Left lobe of liver (tissue), 2 donors: ENCODE data around the gene IL13. TPM values are rescaled to one million over a fixed set of nuclear protein-coding genes. Genes with fewer than 3 reads are reported as not detected.
"Not testable (repeated sequence)": the region's sequence is repeated elsewhere in the genome, so short reads cannot be mapped to it uniquely, and the experiment has no call there.

Experiments used
- ATAC-seq: fragments of 200-7000 bp; cut with Tn5 transposase; one replicate; pipeline ENCODE4 v1.9.1; 2020; ENCODE audit warnings: mild to moderate bottlenecking, moderate library complexity
- DNase-seq: peaks from one replicate; pipeline ENCODE4 v3.0.0-alpha.2; 2020; ENCODE audit warnings: low spot score
- total RNA-seq: library from RNA; stranded (reverse); gene quantifications from one replicate; pipeline ENCODE4 v1.2.1, GENCODE V29; 2021
- donor health status: DM: no; HTN: no; CAD: no; lungs with moderate emphysema.
- donor health status: DM: no; HTN: yes; CAD: no.

The IL13 gene
- total RNA-seq, 1 donor from 2014 or later, result not detected

DNA sequence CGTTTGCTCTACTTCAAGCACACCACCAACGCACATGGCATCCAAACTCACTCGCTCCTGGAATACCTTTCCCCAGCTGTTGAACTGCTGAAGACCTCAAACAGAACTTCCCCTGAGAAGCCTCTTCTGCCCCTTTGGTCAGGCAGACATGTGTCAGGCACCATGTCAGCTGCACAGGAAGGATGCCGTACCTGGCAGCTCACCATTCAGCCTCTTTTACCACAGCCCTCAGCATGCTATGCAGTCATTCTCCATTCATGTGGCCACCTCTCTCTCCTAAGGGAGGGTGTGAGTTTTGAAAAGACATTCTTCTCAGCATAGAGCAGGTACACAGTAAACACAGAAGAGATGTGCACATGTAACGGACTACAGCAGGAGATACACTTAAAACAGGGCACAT lies 30.0 kb downstream of the IL13 start:
- ATAC-seq, result no peak
- no peak for DNase-seq

DNA sequence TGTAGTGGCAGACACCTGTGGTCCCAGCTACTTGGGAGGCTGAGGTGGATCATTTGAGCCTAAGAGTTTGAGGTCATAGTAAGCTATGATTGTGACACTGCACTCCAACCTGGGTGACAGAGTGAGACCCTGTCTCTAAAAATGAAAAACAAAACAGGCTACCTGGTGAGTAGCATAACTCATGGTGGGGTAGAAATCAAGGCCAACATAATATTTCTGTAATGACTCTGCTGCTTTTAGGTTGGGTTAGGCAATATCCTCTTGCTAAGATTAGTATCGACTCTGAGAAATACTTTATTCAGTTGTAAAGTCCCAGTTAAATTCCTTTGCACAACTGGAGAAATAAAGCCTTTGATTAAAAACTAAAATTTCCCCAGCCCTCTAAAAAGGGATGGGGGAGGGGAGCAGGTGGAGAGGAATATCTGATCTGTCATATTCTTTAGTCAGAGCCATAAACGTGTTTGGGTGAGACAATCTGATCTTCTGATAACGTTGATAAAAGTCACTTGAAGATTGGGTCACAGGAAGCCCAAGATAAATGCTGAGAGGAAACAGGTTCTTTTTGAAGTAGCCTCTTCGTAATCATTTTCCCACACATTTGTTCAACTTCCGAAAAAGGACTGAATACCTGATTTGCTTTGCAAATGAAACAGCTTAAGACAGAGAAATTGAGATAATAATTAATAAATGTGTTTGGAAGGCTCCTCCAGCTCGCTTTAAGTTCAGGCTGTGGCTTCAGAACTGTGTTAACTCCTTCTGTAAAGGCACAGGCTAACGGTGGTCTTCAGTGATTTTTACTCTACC lies 30.8 kb downstream of the IL13 start:
- ATAC-seq, result no peak
- DNase-seq, result no peak

DNA sequence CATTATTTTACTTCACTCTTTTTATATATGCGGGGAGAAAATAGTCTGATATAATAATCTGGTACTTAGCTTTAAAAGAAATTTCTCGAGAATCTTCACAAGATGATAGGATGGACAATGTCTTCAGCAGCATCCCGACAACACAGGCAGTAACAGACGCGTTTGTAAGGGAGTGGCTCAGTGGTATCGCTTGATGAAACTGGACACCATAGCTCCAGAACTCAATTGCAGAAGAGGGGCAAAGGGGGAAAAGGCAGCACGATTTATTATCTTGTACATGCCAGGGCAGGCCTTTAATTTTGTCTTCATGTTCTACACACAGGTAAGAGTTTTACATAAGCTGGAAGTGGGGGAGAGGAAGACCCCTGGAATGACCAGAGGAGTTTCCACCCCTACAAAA lies 31.5 kb downstream of the IL13 start:
- DNase-seq (no peak), ATAC-seq (no peak)

DNA sequence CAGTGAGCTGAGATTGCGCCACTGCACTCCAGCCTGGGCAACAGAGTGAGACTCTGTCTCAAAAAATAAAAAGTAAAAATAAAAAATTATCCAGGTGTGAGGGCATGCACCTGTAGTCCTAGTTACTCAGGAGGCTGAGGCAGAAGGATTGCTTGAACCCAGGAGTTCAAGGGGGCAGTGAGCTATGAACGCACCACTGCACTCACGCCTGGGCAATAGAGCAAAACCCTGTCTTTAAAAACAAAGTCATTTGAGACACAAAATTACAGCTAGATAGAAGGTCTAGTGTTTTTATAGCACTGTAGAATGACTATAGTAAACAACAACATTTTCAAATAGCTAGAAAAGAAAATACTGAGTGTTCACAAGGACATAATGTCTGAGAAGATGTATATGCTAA lies 32.2 kb downstream of the IL13 start:
- DNase-seq (no peak), ATAC-seq (no peak)

DNA sequence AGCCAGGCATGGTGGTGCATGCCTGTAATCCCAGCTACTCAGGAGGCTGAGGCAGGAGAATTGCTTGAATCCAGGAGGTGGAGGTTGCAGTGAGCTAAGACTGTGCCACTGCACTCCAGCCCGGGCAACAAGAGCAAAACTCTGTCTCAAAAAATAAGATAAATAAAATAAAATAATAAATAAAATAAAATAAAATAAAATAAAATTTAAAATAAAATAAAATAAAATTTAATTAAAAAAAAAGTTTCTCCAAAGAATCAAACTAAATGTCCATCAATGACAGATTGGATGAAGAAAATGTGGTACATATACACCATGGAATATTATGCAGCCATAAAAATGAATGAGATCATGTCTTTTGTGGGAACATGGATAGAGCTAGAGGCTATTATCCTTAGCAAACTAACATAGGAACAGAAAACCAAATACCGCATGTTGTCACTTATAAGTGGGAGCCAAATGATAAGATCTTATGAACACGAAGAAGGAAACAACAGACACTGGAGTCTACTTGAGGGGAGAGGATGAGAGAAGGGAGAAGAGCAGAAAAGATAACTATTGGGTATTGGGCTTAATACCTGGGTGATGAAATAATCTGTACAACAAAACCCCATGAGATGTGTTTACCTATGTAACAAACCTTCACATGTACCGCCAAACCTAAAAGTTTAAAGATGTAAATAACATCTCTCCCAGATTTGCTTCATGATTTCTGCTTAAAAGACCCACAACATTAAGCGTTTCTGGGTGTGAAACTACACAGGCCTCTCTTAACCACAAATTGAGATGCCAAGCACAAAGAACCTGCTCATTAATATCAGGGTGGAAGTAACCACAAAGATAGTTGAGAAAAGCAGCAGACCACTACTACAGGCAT lies 34.0 kb downstream of the IL13 start:
- DNase-seq, ATAC-seq: not testable (repeated sequence)

DNA sequence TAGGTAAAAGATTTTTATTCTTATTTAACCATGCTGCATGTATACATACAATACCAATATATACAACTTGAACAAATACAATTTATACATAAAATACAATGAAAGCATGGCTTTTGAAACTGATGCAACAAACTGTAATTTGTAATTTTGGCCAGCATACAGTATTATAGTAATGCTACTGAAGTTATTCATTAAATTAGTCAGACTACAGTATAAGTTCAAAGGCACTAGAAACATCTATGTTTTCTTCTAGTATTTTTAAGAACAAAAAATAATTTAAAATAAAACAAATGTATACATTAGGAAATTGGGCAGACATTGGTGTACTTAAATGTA lies 34.6 kb downstream of the IL13 start:
- ATAC-seq, result no peak
- no peak for DNase-seq

DNA sequence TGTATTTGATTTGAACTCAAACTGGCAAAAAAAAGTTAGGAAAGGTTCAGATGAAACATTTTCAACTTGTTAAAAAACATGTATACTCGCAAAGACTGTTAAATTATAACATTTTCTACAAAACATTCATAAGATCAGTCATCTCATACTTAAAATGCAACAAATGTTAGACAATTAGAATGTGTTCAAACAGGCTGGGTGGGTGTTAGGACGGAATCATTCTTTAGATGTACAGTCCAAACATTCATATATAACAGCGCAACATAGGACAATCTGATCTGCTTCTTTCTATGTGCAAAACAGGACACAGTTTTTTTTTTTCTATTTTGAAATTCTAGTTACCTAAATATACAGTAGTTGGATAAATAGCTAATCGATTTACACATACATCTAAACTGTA lies 38.0 kb downstream of the IL13 start:
- DNase-seq (no peak), ATAC-seq (no peak)

DNA sequence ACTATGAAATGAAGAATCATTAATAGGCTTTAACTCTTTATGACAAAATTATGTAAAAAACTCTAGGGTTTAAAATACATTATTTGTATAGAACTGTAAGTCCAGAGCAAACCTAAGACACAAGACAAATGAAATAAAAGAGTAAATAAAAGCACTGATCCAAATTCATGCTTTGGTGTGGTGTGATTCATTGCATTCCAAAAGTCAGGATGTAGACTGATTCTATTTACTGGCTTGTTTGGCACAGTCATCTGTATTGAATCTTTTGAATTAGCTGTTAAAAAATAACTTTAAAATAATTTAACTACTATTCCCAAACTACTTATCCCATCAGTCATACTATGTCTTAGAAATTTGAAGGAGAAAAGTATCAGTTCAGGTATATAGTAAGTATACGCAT lies 46.9 kb downstream of the IL13 start:
- ATAC-seq, result no peak
- DNase-seq, result no peak

DNA sequence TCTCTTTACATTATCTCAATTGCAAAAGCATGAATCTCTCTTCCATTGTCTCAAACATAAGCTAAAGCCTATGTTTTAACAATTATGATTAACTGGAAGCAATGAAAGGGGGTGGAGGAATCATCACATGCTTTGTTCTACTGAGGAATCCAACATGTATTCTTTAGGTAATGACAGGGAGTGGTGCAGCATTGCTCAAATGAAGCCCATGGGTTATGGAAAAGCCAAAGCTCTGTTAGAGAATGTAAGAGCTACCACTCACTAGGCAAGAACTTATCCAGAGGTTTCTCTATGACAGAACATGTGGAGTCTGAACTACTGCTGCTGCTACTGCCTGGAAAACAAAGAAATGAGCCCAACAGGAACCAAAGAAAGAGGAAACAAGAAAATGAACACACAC lies 50.7 kb downstream of the IL13 start:
- DNase-seq, result no peak
- no peak for ATAC-seq

Other genes starting within 250 kb of the IL13 start
- 24.8 TPM for gene IRF1, start 167.4 kb upstream of the IL13 start, total RNA-seq
- gene IL5, start 114.7 kb upstream of the IL13 start, total RNA-seq, result not detected
- gene RAD50, start 101.2 kb upstream of the IL13 start, total RNA-seq, result 14.5 TPM
- gene IL4, start 15.8 kb downstream of the IL13 start, total RNA-seq, result not detected
- 1.5 TPM for gene KIF3A, start 79.4 kb downstream of the IL13 start, total RNA-seq
- not detected for gene CCNI2, start 89.3 kb downstream of the IL13 start, total RNA-seq
- gene SEPTIN8, start 119.1 kb downstream of the IL13 start, total RNA-seq, result 12.2 TPM
- gene SOWAHA, start 155.1 kb downstream of the IL13 start, total RNA-seq, result 1.7 TPM
- 41.3 TPM for gene SHROOM1, start 172.5 kb downstream of the IL13 start, total RNA-seq
- 0.15 TPM for gene GDF9, start 208.3 kb downstream of the IL13 start, total RNA-seq
- 727 TPM for gene UQCRQ, start 208.5 kb downstream of the IL13 start, total RNA-seq
- gene LEAP2, start 215.5 kb downstream of the IL13 start, total RNA-seq, result 168 TPM